ENCODE measurements around the gene DACT3. TPM values are rescaled to one million over a fixed set of nuclear protein-coding genes. Genes with fewer than 3 reads are reported as not detected.

The DACT3 gene
- total and polyA plus RNA-seq, 2 donors (not counting 1 experiment from before 2014, with no cell fraction given) = 5.6 to 11.5 TPM

DNA sequence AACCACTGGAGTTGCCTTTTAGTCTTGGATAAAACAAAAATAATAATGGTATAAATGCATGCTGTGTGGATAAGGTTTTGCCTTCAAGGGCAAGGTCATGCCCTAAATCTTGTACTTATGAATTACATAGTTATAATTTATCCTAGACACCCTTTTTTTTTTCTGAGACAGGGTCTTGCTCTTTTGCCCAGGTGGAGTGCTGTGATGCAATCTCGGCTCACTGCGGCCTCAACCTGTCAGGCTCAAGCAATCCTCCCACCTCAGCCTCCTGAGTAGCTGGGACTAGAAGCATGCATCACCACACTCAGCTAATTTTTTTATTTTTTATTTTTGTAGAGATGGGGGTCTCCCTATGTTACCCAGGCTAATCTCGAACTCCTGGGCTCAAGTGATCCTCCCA lies 7.7 kb upstream of the DACT3 start:
- no peak overlapping the region for H3K4me3 ChIP-seq (replicated peaks in 1 of 4; ENCODE audit: control extremely low read depth in 1 of 4, insufficient read depth in 1 of 4, low read depth in 3 of 4, low read length in 4 of 4)
- no peak overlapping the region for H3K27ac ChIP-seq (ENCODE audit: insufficient read depth, low read length)
- H3K36me3 ChIP-seq (ENCODE audit: control insufficient read depth, insufficient read depth, low read length) = no peaks in the 10 kb centered on the region
- H3K27me3 ChIP-seq (ENCODE audit: control insufficient read depth, insufficient read depth, low read length) = no peaks in the 10 kb centered on the region
- peaks cover 3% of the 10 kb centered on the region for H3K4me1 ChIP-seq (ENCODE audit: control insufficient read depth, extremely low read depth, insufficient read depth, low read length)
- no peak overlapping the region for H3K4me2 ChIP-seq (ENCODE audit: extremely low read depth, insufficient read depth, low read length)
- no peak for DNase-seq (ENCODE audit: low read depth in 2 of 2)
- no peaks in the 10 kb centered on the region for H3K79me2 ChIP-seq (ENCODE audit: control insufficient read depth, insufficient read depth, low read length)
- no peaks in the 10 kb centered on the region for H3K9me3 ChIP-seq (ENCODE audit: control insufficient read depth, insufficient read depth, low read depth, low read length)
- H4K20me1 ChIP-seq (ENCODE audit: control insufficient read depth, extremely low read depth, insufficient read depth, low read length) = no peaks in the 10 kb centered on the region
- no peak overlapping the region for H2AFZ ChIP-seq (ENCODE audit: low read length)
- TF ChIP-seq CTCF (conservative IDR thresholded peaks at IDR 0.05 in 1 of 2, IDR thresholded peaks at IDR 0.05 in 1 of 2; ENCODE audit: low read depth in 1 of 2, low read length in 2 of 2) = no peak
- TF ChIP-seq EZH2 (IDR thresholded peaks at IDR 0.05; ENCODE audit: low read length, missing control alignments) = no peak
- H3K9ac ChIP-seq (ENCODE audit: insufficient read depth, low read length) = no peak overlapping the region

- Histone ChIP-seq H3K4me3 (replicated peaks in 1 of 4; ENCODE audit: control extremely low read depth in 1 of 4, insufficient read depth in 1 of 4, low read depth in 3 of 4, low read length in 4 of 4) (no peak overlapping the region), H4K20me1 (ENCODE audit: control insufficient read depth, extremely low read depth, insufficient read depth, low read length) (no peaks in the 10 kb centered on the region), H3K9ac (ENCODE audit: insufficient read depth, low read length) (no peak overlapping the region), H3K36me3 (ENCODE audit: control insufficient read depth, insufficient read depth, low read length) (no peaks in the 10 kb centered on the region), H3K4me1 (ENCODE audit: control insufficient read depth, extremely low read depth, insufficient read depth, low read length) (peaks cover 5% of the 10 kb centered on the region), H2AFZ (ENCODE audit: low read length) (no peak overlapping the region), H3K9me3 (ENCODE audit: control insufficient read depth, insufficient read depth, low read depth, low read length) (no peaks in the 10 kb centered on the region), H3K27ac (ENCODE audit: insufficient read depth, low read length) (no peak overlapping the region), H3K79me2 (ENCODE audit: control insufficient read depth, insufficient read depth, low read length) (no peaks in the 10 kb centered on the region), H3K27me3 (ENCODE audit: control insufficient read depth, insufficient read depth, low read length) (no peaks in the 10 kb centered on the region), H3K4me2 (ENCODE audit: extremely low read depth, insufficient read depth, low read length) (no peak overlapping the region)
- TF ChIP-seq CTCF (conservative IDR thresholded peaks at IDR 0.05 in 1 of 2, IDR thresholded peaks at IDR 0.05 in 1 of 2; ENCODE audit: low read depth in 1 of 2, low read length in 2 of 2) = no peak
- TF ChIP-seq EZH2 (IDR thresholded peaks at IDR 0.05; ENCODE audit: low read length, missing control alignments) = no peak
- DNase-seq (ENCODE audit: low read depth in 2 of 2) = no peak
Measured at GRCh38 chr19:46665072-46665471, 4.1 kb upstream of the DACT3 start.

DNA sequence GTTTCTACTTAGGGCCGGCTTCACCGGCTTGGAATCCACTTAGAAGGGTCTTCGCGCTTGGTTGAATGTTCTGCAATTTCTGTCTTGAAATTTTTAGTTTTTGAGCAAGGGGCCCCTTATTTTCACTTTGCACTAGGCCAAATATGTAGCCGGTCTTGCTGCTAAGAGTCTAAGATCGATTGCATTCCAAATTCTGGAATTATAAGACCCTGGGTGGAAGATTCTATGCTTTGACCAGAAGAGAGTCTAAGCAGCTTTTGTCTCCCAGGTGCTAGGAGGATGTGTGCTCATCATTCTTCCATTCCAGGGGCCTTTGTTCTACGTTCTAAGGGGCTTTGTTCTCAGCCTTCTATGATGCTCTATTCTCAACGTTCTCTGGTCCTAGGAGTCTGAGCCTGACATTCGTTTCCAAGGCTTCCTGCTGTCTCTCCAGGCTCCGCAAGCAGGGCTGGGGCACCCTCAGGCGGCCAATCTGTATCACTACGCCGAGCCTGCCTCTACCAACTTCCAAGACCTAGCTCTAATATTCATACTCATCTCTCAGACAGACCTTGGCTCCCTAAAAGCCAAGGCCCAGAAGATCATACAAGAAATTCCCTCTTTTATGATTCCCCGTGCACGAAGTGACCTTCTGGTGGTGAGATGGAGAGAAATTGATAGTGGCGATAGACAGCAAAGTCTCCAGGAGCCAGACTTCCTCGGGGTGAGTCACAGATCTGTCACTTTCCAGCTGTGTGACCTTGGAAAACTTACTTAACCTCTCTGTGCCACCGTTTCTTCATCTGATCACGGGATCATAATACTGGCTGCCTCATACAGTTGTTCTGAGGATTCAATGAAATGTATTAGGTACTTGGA lies 982 bp upstream of the DACT3 start:
- TF ChIP-seq CTCF (conservative IDR thresholded peaks at IDR 0.05 in 1 of 2, IDR thresholded peaks at IDR 0.05 in 1 of 2; ENCODE audit: low read depth in 1 of 2, low read length in 2 of 2) (peak; percentile 89 to 96), EZH2 (IDR thresholded peaks at IDR 0.05; ENCODE audit: low read length, missing control alignments) (no peak)
- Histone ChIP-seq H3K9ac (ENCODE audit: insufficient read depth, low read length) (no peak overlapping the region), H3K36me3 (ENCODE audit: control insufficient read depth, insufficient read depth, low read length) (no peaks in the 10 kb centered on the region), H2AFZ (ENCODE audit: low read length) (no peak overlapping the region), H3K4me3 (replicated peaks in 1 of 4; ENCODE audit: control extremely low read depth in 1 of 4, insufficient read depth in 1 of 4, low read depth in 3 of 4, low read length in 4 of 4) (peak overlapping the region; percentile 12 to 59 (median 34)), H3K79me2 (ENCODE audit: control insufficient read depth, insufficient read depth, low read length) (no peaks in the 10 kb centered on the region), H3K27me3 (ENCODE audit: control insufficient read depth, insufficient read depth, low read length) (no peaks in the 10 kb centered on the region), H3K4me2 (ENCODE audit: extremely low read depth, insufficient read depth, low read length) (peak overlapping the region; percentile 76), H3K9me3 (ENCODE audit: control insufficient read depth, insufficient read depth, low read depth, low read length) (no peaks in the 10 kb centered on the region), H3K27ac (ENCODE audit: insufficient read depth, low read length) (peak overlapping the region; percentile 70), H4K20me1 (ENCODE audit: control insufficient read depth, extremely low read depth, insufficient read depth, low read length) (no peaks in the 10 kb centered on the region), H3K4me1 (ENCODE audit: control insufficient read depth, extremely low read depth, insufficient read depth, low read length) (peaks cover 5% of the 10 kb centered on the region)
- peak; percentile 84 to 91 for DNase-seq (ENCODE audit: low read depth in 2 of 2)
